ENCODE measurements around the gene DGKH. TPM values are rescaled to one million over a fixed set of nuclear protein-coding genes. Genes with fewer than 3 reads are reported as not detected.
A peak's percentile ranks its signal among the peaks of the same experiment; 100 is the strongest.

Gene DGKH
- total RNA-seq, 4 donors from 2014 or later: 15.0 to 20.8 (median 17.1) TPM

DNA sequence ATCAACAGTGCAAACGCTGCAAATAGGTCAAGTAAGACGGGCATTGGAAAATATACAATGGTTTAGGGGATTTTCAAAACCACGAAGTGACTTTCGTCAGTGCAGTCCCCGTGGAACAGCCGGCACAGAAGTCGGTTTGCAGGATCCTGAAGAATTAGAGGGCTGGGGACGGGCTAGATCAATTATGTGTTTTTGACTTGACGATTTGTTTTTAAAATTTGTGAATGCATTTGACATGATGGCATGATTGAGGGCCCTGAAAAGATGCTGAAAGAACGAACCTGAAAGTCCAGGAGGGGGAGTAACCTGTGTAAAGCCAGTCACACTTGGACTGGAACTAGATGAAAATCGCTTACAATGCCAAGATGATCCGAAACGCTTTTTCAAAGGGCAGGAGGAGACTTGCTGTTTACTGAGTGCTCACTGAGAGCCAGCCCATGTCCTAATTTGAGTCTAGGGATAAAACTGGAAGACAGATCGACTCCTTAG lies 8.9 kb upstream of the DGKH start:
- TF ChIP-seq POLR2A (IDR thresholded peaks at IDR 0.05; ENCODE audit: low read depth) (no peak), POLR2AphosphoS5 (IDR thresholded peaks at IDR 0.05) (no peak), EP300 (IDR thresholded peaks at IDR 0.05) (no peak)
- TF ChIP-seq, protein P1, sequence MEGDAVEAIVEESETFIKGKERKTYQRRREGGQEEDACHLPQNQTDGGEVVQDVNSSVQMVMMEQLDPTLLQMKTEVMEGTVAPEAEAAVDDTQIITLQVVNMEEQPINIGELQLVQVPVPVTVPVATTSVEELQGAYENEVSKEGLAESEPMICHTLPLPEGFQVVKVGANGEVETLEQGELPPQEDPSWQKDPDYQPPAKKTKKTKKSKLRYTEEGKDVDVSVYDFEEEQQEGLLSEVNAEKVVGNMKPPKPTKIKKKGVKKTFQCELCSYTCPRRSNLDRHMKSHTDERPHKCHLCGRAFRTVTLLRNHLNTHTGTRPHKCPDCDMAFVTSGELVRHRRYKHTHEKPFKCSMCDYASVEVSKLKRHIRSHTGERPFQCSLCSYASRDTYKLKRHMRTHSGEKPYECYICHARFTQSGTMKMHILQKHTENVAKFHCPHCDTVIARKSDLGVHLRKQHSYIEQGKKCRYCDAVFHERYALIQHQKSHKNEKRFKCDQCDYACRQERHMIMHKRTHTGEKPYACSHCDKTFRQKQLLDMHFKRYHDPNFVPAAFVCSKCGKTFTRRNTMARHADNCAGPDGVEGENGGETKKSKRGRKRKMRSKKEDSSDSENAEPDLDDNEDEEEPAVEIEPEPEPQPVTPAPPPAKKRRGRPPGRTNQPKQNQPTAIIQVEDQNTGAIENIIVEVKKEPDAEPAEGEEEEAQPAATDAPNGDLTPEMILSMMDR (IDR thresholded peaks at IDR 0.05): no peak
- intact Hi-C loops (cut with DNase I): loop anchor here (5.0 kb wide), 1 partner anchor 73 kb away; no protein-coding TSS in a partner anchor
- H3K4me3 ChIP-seq: peak overlapping the region; percentile 78 to 90 (median 88)
- DNase-seq (ENCODE audit: extremely low spot score): no peak
- peaks cover 9 to 24% (median 23%) of the 10 kb centered on the region in 4 donors for H3K4me1 ChIP-seq
- H3K9me3 ChIP-seq: no peaks in the 10 kb centered on the region
- 24% methylated on average over 14 of the region's 14 CpGs for WGBS
- H3K27ac ChIP-seq (replicated peaks in 1 of 4): peak overlapping the region; percentile 96 to 99 (median 98)
- H3K36me3 ChIP-seq: no peaks in the 10 kb centered on the region
- H3K27me3 ChIP-seq: no peaks in the 10 kb centered on the region

DNA sequence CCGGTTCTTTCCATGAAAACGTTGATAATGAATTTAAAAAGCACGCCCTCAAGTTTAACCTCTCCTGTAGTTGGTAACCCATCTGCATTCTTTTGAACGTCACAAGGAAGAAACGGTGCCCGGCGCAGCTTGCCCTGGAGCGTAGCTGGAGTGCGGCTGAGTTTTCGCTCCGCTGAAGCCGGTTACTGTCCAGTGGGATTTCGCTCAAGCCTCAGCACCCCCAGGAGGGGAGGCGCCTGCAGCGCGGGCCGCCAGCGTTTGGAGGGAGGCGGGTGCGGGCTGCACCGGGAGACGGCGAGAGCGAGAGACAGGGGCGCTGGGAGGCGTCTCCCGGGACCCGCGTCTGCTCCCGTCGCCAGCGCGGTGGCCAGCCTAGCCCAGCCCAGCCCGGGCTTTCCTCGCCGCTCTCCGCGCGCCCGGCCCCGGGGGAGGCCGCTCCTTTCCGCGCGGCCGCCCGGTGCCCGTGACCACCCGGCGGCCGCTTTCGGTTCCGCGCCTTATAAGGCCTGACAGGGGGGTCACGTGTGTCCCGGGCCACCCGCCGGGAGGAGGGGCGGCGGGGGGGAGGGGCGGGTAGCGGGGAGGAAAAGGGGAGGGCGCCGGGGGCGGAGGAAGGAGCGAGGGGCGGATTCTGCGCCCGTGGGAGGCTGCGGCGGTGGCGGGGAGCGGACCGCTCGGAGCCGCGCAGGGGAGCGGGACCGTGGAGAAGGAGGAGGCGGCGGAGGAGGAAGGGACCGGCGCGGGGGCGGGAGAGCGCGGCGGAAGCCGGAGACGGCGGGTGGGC lies 8.3 kb upstream of the DGKH start:
- H3K27me3 ChIP-seq: no peaks in the 10 kb centered on the region
- H3K27ac ChIP-seq (replicated peaks in 1 of 4): peak overlapping the region; percentile 96 to 99 (median 98)
- WGBS: under 1% methylated on average over 39 of the region's 91 CpGs
- peak; percentile 98 for DNase-seq (ENCODE audit: extremely low spot score)
- H3K4me3 ChIP-seq: peak overlapping the region; percentile 78 to 90 (median 88)
- intact Hi-C loops (cut with DNase I): loop anchor here (5.0 to 10.0 kb wide), 4 partner anchors 72 to 975 kb away; partner anchors contain the start of genes VWA8 and WBP4
- H3K9me3 ChIP-seq: no peaks in the 10 kb centered on the region
- peak; percentile 63 for TF ChIP-seq POLR2A (IDR thresholded peaks at IDR 0.05; ENCODE audit: low read depth)
- TF ChIP-seq, protein P1 (IDR thresholded peaks at IDR 0.05): peak in 1 of 3 experiments; percentile 21
- no peak for TF ChIP-seq EP300 (IDR thresholded peaks at IDR 0.05)
- peak; percentile 61 to 83 for TF ChIP-seq POLR2AphosphoS5 (IDR thresholded peaks at IDR 0.05)
- no peaks in the 10 kb centered on the region for H3K36me3 ChIP-seq
- H3K4me1 ChIP-seq: peaks cover 9 to 24% (median 23%) of the 10 kb centered on the region in 4 donors

DNA sequence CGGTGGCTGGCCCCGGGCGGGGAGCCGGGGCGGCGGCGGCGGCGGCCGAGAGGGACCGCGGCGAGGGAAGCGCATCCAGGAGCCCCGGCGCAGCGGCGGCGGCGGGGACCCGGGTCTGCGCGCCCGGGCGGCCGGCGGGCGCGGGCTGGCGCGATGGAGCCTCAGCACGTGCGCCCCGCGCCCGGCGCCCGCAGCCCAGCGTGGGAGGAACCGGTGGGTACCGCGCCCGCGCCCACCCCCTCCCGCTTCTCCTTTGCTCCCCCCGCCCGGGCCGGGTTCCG lies 7.8 kb upstream of the DGKH start:
- H3K9me3 ChIP-seq: no peaks in the 10 kb centered on the region
- DNase-seq (ENCODE audit: extremely low spot score): no peak
- peaks cover 9 to 24% (median 23%) of the 10 kb centered on the region in 4 donors for H3K4me1 ChIP-seq
- no peaks in the 10 kb centered on the region for H3K27me3 ChIP-seq
- WGBS: no CpG with 5 or more reads among the region's 49 CpGs
- peak overlapping the region; percentile 96 to 99 (median 98) for H3K27ac ChIP-seq (replicated peaks in 1 of 4)
- H3K36me3 ChIP-seq: no peaks in the 10 kb centered on the region
- TF ChIP-seq, protein P1 (IDR thresholded peaks at IDR 0.05): no peak
- TF ChIP-seq EP300 (IDR thresholded peaks at IDR 0.05) (no peak), POLR2AphosphoS5 (IDR thresholded peaks at IDR 0.05) (no peak), POLR2A (IDR thresholded peaks at IDR 0.05; ENCODE audit: low read depth) (no peak)
- H3K4me3 ChIP-seq: peak overlapping the region; percentile 78 to 90 (median 88)
- intact Hi-C loops (cut with DNase I): loop anchor here (5.0 to 10.0 kb wide), 3 partner anchors 78 to 976 kb away; partner anchors contain the start of genes VWA8 and WBP4

DNA sequence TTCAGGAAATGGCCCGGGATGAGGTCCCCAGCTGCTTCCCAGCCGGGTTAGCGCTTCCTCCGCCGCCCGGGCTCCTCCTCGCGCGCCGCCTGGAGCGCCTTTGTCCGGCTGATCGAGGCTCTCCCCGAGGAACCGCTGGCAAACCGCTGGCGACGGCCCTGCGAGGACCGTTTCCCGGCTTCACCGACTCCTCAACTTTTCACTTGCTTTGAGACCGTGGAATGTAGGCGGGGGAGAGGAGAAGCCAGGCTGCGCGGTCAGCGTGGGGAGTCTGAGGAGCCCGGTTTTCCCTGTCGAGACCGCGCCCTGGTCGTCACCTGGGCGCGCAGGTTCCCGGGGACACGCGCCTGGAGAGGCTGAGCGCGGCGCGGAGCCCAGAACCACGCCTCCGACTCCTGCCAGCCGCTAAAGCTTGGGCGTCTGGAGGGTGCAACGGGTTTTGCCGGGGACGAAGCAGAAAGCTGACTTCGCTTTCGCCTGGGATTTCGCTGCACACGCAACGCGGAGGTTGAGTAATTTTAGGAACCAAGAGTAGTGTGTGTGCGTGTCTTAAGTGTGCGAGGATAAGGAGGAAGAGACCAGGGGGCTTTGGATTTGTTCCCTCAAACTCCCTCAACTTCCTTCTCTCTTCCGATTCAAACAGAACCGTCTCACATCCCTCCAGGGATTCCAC lies 7.3 kb upstream of the DGKH start:
- peaks cover 9 to 24% (median 23%) of the 10 kb centered on the region in 4 donors for H3K4me1 ChIP-seq
- TF ChIP-seq POLR2A (IDR thresholded peaks at IDR 0.05; ENCODE audit: low read depth): no peak
- WGBS: 3% methylated on average over 9 of the region's 58 CpGs

DNA sequence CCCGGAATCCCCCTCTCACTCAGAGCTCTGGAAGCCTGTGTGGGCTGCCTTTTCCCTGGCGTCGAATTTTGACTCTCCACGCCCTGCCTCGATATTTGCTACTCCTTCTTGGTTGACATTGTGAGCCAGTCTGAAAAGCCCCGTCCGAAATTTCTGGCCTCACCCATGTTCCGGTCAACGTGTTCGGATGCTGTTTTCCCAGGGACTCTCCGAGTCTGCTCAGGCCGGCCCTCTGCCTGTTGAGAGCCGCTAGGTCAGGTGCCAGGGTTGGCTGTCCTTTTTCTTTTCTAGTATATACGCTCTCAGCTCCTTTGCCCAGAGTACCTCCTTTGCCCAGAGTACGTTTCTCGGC lies 6.8 kb upstream of the DGKH start:
- intact Hi-C loops (cut with DNase I): loop anchor here (5.0 to 10.0 kb wide), 3 partner anchors 79 to 977 kb away; partner anchors contain the start of genes VWA8 and WBP4
- no peak for DNase-seq (ENCODE audit: extremely low spot score)
- peak overlapping the region; percentile 78 to 90 (median 88) for H3K4me3 ChIP-seq
- no peaks in the 10 kb centered on the region for H3K27me3 ChIP-seq
- peaks cover 11 to 29% (median 27%) of the 10 kb centered on the region in 4 donors for H3K4me1 ChIP-seq
- H3K36me3 ChIP-seq: no peaks in the 10 kb centered on the region
- TF ChIP-seq, protein P1 (IDR thresholded peaks at IDR 0.05): peak; percentile 43 to 68 (median 50)
- TF ChIP-seq EP300 (IDR thresholded peaks at IDR 0.05) (no peak), POLR2A (IDR thresholded peaks at IDR 0.05; ENCODE audit: low read depth) (no peak), POLR2AphosphoS5 (IDR thresholded peaks at IDR 0.05) (peak in 1 of 2 donors; percentile 49)
- H3K27ac ChIP-seq (replicated peaks in 1 of 4): peak overlapping the region; percentile 96 to 99 (median 98)
- WGBS: 5% methylated on average over 16 of the region's 16 CpGs
- H3K9me3 ChIP-seq: no peaks in the 10 kb centered on the region

More for the DNA sequence above, 7.3 kb upstream of the DGKH start:
- H3K27ac ChIP-seq (replicated peaks in 1 of 4): peak overlapping the region; percentile 96 to 99 (median 98)
- DNase-seq (ENCODE audit: extremely low spot score): no peak
- H3K36me3 ChIP-seq: no peaks in the 10 kb centered on the region
- H3K27me3 ChIP-seq: no peaks in the 10 kb centered on the region
- H3K9me3 ChIP-seq: no peaks in the 10 kb centered on the region
- H3K4me3 ChIP-seq: peak overlapping the region; percentile 78 to 90 (median 88)
- intact Hi-C loops (cut with DNase I): loop anchor here (5.0 to 10.0 kb wide), 3 partner anchors 79 to 976 kb away; partner anchors contain the start of genes VWA8 and WBP4

Measured in esophagus muscularis mucosa (tissue), 4 donors.